ENCODE measurements around the gene TNNT3.

Gene TNNT3

DNA sequence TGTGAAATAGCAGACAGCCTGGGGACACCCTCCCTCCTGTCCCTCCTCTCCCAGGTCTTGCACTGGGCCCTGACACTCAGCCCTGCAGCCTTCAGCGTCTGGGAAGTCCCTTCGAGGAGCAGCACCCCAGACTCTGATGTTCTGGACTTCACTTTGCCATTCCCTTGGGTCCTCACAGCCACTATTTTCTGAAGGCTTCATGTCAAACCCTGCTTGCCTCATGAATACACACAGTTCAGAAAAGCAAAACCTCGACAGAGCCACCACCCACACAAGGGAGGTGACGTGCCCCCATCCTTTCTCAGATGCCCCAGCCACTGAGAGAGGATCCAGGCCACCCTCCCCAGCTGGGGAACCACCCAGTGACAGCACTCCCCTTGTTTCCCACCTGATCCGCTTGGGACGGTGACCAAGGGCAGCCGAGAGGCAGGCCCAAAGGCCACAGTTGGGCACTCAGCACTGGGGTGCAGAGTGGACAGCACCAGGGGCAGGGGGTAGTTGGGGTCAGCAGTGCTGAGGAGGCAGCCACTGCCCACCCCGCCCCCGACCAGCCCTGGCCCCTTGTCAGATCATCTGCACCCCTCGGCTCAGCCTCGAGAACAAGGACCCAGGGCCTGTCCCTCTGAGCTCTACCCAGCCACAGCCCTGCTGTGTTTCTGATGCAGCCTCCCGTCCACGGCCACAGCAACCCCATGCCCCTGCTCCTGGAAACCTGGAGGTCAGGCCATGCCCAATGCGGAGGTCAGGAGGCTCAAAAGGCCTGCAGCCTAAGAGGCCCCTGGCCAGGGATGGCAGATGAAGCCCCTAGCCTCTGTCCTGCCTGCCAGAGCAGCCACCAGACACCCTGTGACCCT lies 3.1 kb upstream of the TNNT3 start:
- no peak for DNase-seq
- Histone ChIP-seq H3K4me1 (ENCODE audit: low read length) (no peaks in the 10 kb centered on the region), H3K9me2 (replicated peaks; ENCODE audit: insufficient read depth, low read length) (no peaks in the 10 kb centered on the region), H3F3A (ENCODE audit: insufficient read depth, low read length) (no peaks in the 10 kb centered on the region; the same call in 1 of the 2 replicates), H3K9me3 (replicated peaks; ENCODE audit: insufficient read depth, low read length) (no peaks in the 10 kb centered on the region), H4K20me1 (ENCODE audit: insufficient read depth, low read length) (no peaks in the 10 kb centered on the region; the same call in 1 of the 2 replicates), H3K4me3 (ENCODE audit: low read length) (no peak overlapping the region), H2AFZ (ENCODE audit: low read length) (no peak overlapping the region), H3K79me2 (ENCODE audit: low read length) (no peaks in the 10 kb centered on the region), H3K27ac (ENCODE audit: low read length) (no peak overlapping the region), H3K27me3 (replicated peaks; ENCODE audit: insufficient read depth, low read length) (peaks cover 63% of the 10 kb centered on the region), H3K9ac (ENCODE audit: low read length) (no peak overlapping the region), H3K4me2 (ENCODE audit: low read depth, low read length) (no peak overlapping the region), H3K36me3 (replicated peaks; ENCODE audit: insufficient read depth, low read length) (no peaks in the 10 kb centered on the region)
- TF ChIP-seq, protein P1, sequence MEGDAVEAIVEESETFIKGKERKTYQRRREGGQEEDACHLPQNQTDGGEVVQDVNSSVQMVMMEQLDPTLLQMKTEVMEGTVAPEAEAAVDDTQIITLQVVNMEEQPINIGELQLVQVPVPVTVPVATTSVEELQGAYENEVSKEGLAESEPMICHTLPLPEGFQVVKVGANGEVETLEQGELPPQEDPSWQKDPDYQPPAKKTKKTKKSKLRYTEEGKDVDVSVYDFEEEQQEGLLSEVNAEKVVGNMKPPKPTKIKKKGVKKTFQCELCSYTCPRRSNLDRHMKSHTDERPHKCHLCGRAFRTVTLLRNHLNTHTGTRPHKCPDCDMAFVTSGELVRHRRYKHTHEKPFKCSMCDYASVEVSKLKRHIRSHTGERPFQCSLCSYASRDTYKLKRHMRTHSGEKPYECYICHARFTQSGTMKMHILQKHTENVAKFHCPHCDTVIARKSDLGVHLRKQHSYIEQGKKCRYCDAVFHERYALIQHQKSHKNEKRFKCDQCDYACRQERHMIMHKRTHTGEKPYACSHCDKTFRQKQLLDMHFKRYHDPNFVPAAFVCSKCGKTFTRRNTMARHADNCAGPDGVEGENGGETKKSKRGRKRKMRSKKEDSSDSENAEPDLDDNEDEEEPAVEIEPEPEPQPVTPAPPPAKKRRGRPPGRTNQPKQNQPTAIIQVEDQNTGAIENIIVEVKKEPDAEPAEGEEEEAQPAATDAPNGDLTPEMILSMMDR (IDR thresholded peaks at IDR 0.05; ENCODE audit: low read length): no peak
- TF ChIP-seq EZH2 (optimal IDR thresholded peaks at IDR 0.05; ENCODE audit: low read depth, low read length) (no peak), EZH2phosphoT487 (IDR thresholded peaks at IDR 0.05; ENCODE audit: low read length) (no peak)

DNA sequence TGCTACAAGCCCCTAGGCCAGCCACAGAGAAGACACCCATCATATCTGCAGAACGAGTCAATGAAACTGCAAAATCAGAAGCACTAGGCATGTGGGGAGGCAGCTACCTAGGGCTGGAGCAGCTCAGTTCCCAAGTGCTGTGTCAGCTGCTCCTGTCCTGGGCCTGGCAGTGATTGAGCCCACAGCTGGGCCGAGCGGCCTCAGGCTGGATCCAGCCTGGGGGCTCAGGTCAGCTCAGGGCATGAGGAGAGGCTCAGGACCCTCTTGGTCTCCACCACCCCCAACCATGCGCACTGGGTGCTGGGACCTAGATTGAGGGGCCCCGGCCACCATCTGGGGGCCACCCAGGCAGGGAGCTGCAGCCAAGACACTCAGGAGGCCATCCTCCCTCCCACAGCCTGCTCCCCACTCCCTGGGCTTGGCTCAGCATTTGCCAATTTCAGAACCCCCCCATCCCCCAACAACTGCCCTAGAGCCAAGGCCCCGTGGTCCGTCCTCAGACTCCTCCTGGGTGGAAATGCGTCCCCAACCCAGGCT lies 2.4 kb upstream of the TNNT3 start:
- no peaks in the 10 kb centered on the region for H3K9me3 ChIP-seq (replicated peaks; ENCODE audit: insufficient read depth, low read length)
- no peak overlapping the region for H3K4me2 ChIP-seq (ENCODE audit: low read depth, low read length)
- H3F3A ChIP-seq (ENCODE audit: insufficient read depth, low read length): no peaks in the 10 kb centered on the region; the same call in 1 of the 2 replicates
- no peaks in the 10 kb centered on the region for H3K36me3 ChIP-seq (replicated peaks; ENCODE audit: insufficient read depth, low read length)
- no peak for DNase-seq
- H4K20me1 ChIP-seq (ENCODE audit: insufficient read depth, low read length): no peaks in the 10 kb centered on the region; the same call in 1 of the 2 replicates
- no peaks in the 10 kb centered on the region for H3K79me2 ChIP-seq (ENCODE audit: low read length)
- no peaks in the 10 kb centered on the region for H3K4me1 ChIP-seq (ENCODE audit: low read length)
- no peak overlapping the region for H2AFZ ChIP-seq (ENCODE audit: low read length)
- peaks cover 64% of the 10 kb centered on the region for H3K27me3 ChIP-seq (replicated peaks; ENCODE audit: insufficient read depth, low read length)
- no peak overlapping the region for H3K9ac ChIP-seq (ENCODE audit: low read length)
- no peak overlapping the region for H3K4me3 ChIP-seq (ENCODE audit: low read length)
- H3K27ac ChIP-seq (ENCODE audit: low read length): no peak overlapping the region
- H3K9me2 ChIP-seq (replicated peaks; ENCODE audit: insufficient read depth, low read length): no peaks in the 10 kb centered on the region
- TF ChIP-seq EZH2 (optimal IDR thresholded peaks at IDR 0.05; ENCODE audit: low read depth, low read length): no peak
- no peak for TF ChIP-seq EZH2phosphoT487 (IDR thresholded peaks at IDR 0.05; ENCODE audit: low read length)
- TF ChIP-seq, protein P1 (IDR thresholded peaks at IDR 0.05; ENCODE audit: low read length): no peak

DNA sequence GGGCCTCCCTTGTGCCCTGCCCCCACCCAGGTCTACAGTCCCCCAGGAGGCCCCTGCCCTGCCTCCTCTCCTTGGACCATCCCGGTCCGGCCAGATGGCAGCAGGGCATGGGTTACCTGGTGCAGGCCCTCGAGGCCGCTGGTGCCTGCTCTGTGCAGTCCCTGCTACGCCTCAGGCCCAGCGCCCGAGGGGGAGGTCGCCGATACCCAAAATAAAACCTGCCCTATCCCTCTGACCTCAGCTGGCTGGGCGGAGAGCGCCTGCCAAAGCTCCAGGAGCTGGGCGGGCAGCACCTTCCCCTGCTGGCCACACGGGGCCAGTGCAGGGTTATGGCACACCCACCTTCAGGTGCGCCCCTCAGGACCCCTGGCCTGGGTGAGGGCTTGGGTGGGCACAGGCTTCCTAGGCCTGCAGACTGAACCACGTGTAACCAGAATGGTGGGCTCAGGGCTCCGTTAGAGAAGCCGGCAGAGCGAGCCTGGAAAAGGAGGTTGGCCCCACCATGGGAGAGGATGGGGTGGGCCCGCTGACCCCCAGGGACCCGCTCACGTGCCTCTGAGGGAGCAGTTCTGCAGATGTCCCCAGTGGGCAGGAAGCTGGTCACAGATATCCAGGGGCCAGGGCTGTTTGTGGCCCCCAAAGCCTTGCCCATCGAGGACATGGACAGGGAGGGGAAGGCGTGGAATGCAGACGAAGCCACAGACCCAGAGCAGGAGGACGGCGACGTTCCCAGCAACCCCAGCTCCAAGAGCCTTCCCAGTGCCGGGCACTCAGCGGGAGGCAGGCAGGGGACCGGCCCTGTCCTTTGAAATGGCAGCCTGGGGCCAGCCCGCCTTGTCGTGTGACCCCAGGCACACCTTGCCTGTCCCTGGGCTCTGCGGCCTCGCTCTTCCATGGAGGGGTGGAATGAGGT lies 1.7 kb upstream of the TNNT3 start:
- H3K9ac ChIP-seq (ENCODE audit: low read length): no peak overlapping the region
- TF ChIP-seq, protein P1 (IDR thresholded peaks at IDR 0.05; ENCODE audit: low read length): peak; percentile 46
- TF ChIP-seq EZH2 (optimal IDR thresholded peaks at IDR 0.05; ENCODE audit: low read depth, low read length): no peak
- TF ChIP-seq EZH2phosphoT487 (IDR thresholded peaks at IDR 0.05; ENCODE audit: low read length): no peak

More for the DNA sequence above, 1.7 kb upstream of the TNNT3 start:
- Histone ChIP-seq H3K27ac (ENCODE audit: low read length) (no peak overlapping the region), H3K4me1 (ENCODE audit: low read length) (no peaks in the 10 kb centered on the region), H3K27me3 (replicated peaks; ENCODE audit: insufficient read depth, low read length) (peaks cover 64% of the 10 kb centered on the region), H2AFZ (ENCODE audit: low read length) (no peak overlapping the region), H3F3A (ENCODE audit: insufficient read depth, low read length) (no peaks in the 10 kb centered on the region), H3K9me3 (replicated peaks; ENCODE audit: insufficient read depth, low read length) (no peaks in the 10 kb centered on the region), H3K36me3 (replicated peaks; ENCODE audit: insufficient read depth, low read length) (no peaks in the 10 kb centered on the region), H3K9me2 (replicated peaks; ENCODE audit: insufficient read depth, low read length) (no peaks in the 10 kb centered on the region), H3K79me2 (ENCODE audit: low read length) (no peaks in the 10 kb centered on the region), H3K4me3 (ENCODE audit: low read length) (no peak overlapping the region), H4K20me1 (ENCODE audit: insufficient read depth, low read length) (no peaks in the 10 kb centered on the region; the same call in 1 of the 2 replicates), H3K4me2 (ENCODE audit: low read depth, low read length) (no peak overlapping the region)
- no peak for DNase-seq
